ENCODE results near the gene CHM. TPM values are rescaled to one million over a fixed set of nuclear protein-coding genes. Genes with fewer than 3 reads are reported as not detected.

The CHM gene
- total and polyA plus RNA-seq, 2 of the 8 experiments (the other 6 are each of a cell fraction or from before 2014, with no cell fraction given) = 8.6 to 15.5 TPM

GRCh38 chrX:86047936-86048280, 550 bp upstream of the CHM start:
- Histone ChIP-seq H2BK12ac (ENCODE audit: low read depth, low read length) (no peak overlapping the region), H3K4ac (replicated peaks; ENCODE audit: insufficient read length, low read depth, low read length) (no peak overlapping the region), H3K4me3 (ENCODE audit: extremely low read depth in 1 of 4, insufficient read depth in 2 of 4, low read depth in 3 of 4, low read length in 4 of 4) (peak overlapping the region in 3 of 4 experiments; percentile 94 to 99 (median 96); a peak in 7 of 8 replicates), H3K27me3 (replicated peaks in 1 of 4; ENCODE audit: control insufficient read depth in 3 of 4, extremely low read depth in 1 of 4, insufficient read depth in 3 of 4, low read length in 3 of 4) (no peaks in the 10 kb centered on the region), H4K5ac (ENCODE audit: insufficient read length, low read depth, low read length) (no peak overlapping the region), H2BK5ac (ENCODE audit: low read depth, low read length) (no peak overlapping the region), H3K4me1 (replicated peaks in 1 of 4; ENCODE audit: control insufficient read depth in 3 of 4, insufficient read depth in 4 of 4, low read length in 3 of 4) (peaks cover 0 to 3% (median under 1%) of the 10 kb centered on the region in 4 experiments; a peak in 2 of 7 replicates), H3K23me2 (ENCODE audit: low read depth, low read length) (no peaks in the 10 kb centered on the region; the same call in 1 of the 2 replicates), H3K23ac (ENCODE audit: insufficient read length) (no peak overlapping the region), H2BK120ac (replicated peaks; ENCODE audit: low read depth, low read length) (no peak overlapping the region), H3K4me2 (ENCODE audit: insufficient read depth in 1 of 2, low read depth in 2 of 2, low read length in 2 of 2) (peak overlapping the region; percentile 46 to 63), H3K9ac (replicated peaks in 1 of 4; ENCODE audit: extremely low read depth in 1 of 4, low read depth in 3 of 4, low read length in 3 of 4) (peak overlapping the region in 1 of 4 experiments; percentile 60; a peak in 1 of 7 replicates), H2AFZ (ENCODE audit: low read length) (peak overlapping the region; percentile 96), H3K27ac (ENCODE audit: low read depth, low read length) (no peak overlapping the region), H2AK5ac (ENCODE audit: low read depth, low read length) (no peak overlapping the region), H2BK20ac (ENCODE audit: low read length) (no peak overlapping the region), H4K20me1 (replicated peaks in 1 of 2; ENCODE audit: control insufficient read depth in 1 of 2, insufficient read depth in 2 of 2, low read length in 2 of 2) (no peaks in the 10 kb centered on the region), H3K79me2 (ENCODE audit: control insufficient read depth in 1 of 2, insufficient read depth in 2 of 2, low read length in 2 of 2) (peaks cover 0 to 41% of the 10 kb centered on the region in 2 experiments; a peak in 3 of 4 replicates), H3K18ac (ENCODE audit: extremely low read depth, low read length) (no peak overlapping the region), H3K9me3 (ENCODE audit: insufficient read depth in 2 of 2, low read depth in 1 of 2, low read length in 1 of 2) (no peaks in the 10 kb centered on the region), H2BK15ac (ENCODE audit: low read length) (no peak overlapping the region), H3K79me1 (ENCODE audit: low read depth, low read length) (no peaks in the 10 kb centered on the region), H3K36me3 (ENCODE audit: control insufficient read depth in 2 of 4, insufficient read depth in 4 of 4, low read length in 3 of 4) (no peaks in the 10 kb centered on the region; a peak in 1 of 8 replicates), H4K91ac (replicated peaks; ENCODE audit: insufficient read length, low read length) (no peak overlapping the region), H3K56ac (replicated peaks; ENCODE audit: insufficient read length, low read depth, low read length) (no peak overlapping the region), H3K14ac (ENCODE audit: insufficient read length) (no peak overlapping the region), H4K8ac (ENCODE audit: extremely low read depth, insufficient read depth, low read length) (no peak overlapping the region)
- no peak for FAIRE-seq
- no peak for TF ChIP-seq EZH2 (IDR thresholded peaks at IDR 0.05; ENCODE audit: low read depth, low read length, severe bottlenecking)
- TF ChIP-seq EGR1 (IDR thresholded peaks at IDR 0.05; ENCODE audit: borderline replicate concordance, low read depth, low read length) = no peak
- TF ChIP-seq JUND (IDR thresholded peaks at IDR 0.05; ENCODE audit: low read length) = no peak
- TF ChIP-seq CBX5 (IDR thresholded peaks at IDR 0.05; ENCODE audit: low read depth, low read length) = no peak
- no peak for TF ChIP-seq POLR2AphosphoS5 (IDR thresholded peaks at IDR 0.05; ENCODE audit: low read depth, low read length)
- no peak for TF ChIP-seq FOSL1 (IDR thresholded peaks at IDR 0.05; ENCODE audit: insufficient read depth, low read depth, low read length)
- no peak for TF ChIP-seq SP1 (IDR thresholded peaks at IDR 0.05; ENCODE audit: low read depth, low read length)
- CTCF ChIA-PET (ENCODE audit: partially characterized antibody) = no interaction called here
- no peak for DNase-seq (ENCODE audit: low read depth in 1 of 2, low spot score in 2 of 2)
- WGBS, 2 experiments (ENCODE audit: extremely low coverage in 1 of 2, insufficient coverage in 1 of 2, insufficient read length in 1 of 2, insufficient replicate concordance in 2 of 2, low coverage in 1 of 2, low lambda C conversion rate in 2 of 2, missing lambda C conversion rate in 1 of 2) = 91% methylated on average over 10 of the region's 15 CpGs; no CpG with 5 or more reads in 1 of the 2 experiments
- POLR2A ChIA-PET (ENCODE audit: partially characterized antibody) = no interaction called here
